Measurements from ENCODE around the gene DHCR7.

Gene DHCR7

DNA sequence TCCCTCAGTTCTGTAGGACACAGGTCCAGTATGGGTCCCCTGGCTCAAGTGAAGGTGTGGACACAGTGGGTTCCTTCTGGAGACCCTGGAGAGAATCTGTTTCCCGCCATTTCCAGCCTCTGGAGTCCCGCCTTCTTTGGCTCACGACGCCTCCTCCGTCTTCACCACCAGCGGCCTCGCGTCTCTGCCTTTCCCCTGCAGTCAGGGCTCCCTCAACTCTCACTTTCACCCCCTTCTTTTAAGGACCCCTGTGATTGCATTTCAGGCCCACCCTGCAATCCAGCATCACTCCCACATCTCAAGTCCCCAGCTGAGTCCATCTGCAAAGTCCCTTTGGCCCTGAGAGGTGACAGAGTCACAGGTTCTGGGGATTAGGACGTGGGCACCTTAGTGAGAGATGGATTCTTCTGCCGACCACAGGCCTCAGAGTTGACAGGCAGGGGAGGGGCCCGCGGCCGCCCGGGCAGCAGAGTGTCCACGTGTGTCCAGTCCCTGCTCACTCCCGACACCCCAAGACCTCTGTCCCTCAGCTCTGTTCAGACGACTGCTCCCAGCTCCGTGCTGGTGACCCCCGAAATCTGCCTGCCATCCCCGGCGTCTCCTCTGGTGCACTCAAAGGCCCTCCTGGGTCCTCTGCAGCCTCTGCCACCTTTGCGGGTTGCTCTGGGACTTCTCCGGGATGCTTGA is 42.0 kb upstream of the DHCR7 start:
- no peak for DNase-seq (ENCODE audit: extremely low read depth, low read depth)
- TF ChIP-seq, protein P1, sequence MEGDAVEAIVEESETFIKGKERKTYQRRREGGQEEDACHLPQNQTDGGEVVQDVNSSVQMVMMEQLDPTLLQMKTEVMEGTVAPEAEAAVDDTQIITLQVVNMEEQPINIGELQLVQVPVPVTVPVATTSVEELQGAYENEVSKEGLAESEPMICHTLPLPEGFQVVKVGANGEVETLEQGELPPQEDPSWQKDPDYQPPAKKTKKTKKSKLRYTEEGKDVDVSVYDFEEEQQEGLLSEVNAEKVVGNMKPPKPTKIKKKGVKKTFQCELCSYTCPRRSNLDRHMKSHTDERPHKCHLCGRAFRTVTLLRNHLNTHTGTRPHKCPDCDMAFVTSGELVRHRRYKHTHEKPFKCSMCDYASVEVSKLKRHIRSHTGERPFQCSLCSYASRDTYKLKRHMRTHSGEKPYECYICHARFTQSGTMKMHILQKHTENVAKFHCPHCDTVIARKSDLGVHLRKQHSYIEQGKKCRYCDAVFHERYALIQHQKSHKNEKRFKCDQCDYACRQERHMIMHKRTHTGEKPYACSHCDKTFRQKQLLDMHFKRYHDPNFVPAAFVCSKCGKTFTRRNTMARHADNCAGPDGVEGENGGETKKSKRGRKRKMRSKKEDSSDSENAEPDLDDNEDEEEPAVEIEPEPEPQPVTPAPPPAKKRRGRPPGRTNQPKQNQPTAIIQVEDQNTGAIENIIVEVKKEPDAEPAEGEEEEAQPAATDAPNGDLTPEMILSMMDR (IDR thresholded peaks at IDR 0.05; ENCODE audit: low read depth, low read length), result no peak

DNA sequence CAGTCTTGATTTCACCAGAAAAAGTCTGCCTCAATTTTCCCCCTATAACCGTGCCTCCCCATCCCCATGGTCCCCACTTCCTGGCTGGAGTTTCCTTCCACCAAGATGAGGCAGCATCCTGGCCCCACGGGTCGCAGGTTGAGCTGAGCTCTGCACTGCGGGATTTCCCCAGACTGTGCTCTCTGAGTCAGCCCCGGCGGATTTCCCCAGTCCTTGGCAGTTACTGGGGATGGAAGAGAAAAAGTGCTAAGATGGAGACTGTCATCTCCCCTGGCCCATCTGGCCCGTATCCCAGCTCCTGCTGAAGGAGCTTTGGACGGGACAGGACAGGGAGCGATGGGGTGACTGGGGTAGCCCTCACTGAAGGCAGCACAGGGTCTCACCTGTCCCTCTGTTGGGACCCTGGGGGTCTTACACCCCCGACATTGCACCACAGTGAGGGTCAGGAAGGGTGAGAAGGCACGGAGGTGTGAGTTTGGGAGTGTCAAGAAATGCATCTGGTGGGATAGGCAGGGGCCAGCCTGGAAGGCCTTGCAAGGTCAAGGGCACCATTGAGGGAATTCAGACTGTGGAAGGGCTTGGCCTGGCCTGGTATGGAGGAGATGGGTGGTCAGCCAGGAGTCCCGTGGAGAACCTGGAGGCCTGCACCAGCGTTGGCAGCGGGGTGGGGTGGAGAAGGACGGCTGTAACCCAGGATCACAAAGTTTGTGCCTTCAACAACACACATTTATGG is 41.3 kb upstream of the DHCR7 start:
- TF ChIP-seq, protein P1 (IDR thresholded peaks at IDR 0.05; ENCODE audit: low read depth, low read length), result no peak
- DNase-seq (ENCODE audit: extremely low read depth, low read depth), result no peak

DNA sequence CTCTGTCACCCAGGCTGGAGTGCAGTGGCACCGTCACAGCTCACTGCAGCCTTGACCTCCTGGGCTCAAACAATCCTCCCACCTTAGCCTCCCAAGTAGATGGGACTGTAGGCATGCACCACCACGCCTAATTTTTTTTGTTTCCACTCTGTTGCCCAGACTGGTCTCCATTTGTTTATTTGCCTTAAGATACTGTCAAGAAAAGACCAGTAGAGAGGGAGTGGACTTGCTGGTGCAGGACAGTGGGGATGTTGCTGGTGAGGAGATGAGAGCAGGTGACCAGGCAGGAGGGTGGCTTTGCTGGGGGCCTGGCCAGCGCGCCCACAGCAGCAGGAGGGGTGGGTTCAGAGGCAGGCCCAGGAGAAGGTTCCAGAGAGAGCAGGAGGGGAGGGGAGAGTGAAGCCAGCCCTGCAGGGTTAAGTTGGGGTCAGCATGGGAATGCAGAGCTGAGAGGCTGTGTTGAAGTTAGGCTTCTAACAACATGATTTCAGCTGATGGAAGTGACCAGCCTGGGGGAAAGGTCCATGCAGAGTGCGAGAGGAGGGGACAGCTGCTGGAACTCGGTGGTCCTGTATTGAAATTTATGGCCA is 40.6 kb upstream of the DHCR7 start:
- TF ChIP-seq, protein P1 (IDR thresholded peaks at IDR 0.05; ENCODE audit: low read depth, low read length), result no peak
- no peak for DNase-seq (ENCODE audit: extremely low read depth, low read depth)

DNA sequence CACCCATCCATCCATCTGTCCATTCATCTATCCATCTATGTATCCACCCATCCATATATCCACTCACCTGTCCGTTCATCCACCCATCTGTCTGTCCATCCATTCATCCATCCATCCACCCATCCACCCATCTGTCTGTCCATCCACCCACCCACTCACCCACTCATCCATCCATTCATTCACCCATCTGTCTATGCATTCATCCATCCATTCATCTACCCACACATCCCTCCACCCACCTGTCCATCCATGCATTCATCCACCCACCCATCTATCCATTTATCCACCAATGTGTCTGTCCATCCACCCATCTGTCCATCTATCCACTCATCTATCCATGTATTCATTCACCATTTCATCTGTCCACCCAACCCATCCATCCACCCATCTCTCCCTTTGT is 38.1 kb upstream of the DHCR7 start:
- no peak for DNase-seq (ENCODE audit: extremely low read depth, low read depth)
- TF ChIP-seq, protein P1 (IDR thresholded peaks at IDR 0.05; ENCODE audit: low read depth, low read length), result no peak

DNA sequence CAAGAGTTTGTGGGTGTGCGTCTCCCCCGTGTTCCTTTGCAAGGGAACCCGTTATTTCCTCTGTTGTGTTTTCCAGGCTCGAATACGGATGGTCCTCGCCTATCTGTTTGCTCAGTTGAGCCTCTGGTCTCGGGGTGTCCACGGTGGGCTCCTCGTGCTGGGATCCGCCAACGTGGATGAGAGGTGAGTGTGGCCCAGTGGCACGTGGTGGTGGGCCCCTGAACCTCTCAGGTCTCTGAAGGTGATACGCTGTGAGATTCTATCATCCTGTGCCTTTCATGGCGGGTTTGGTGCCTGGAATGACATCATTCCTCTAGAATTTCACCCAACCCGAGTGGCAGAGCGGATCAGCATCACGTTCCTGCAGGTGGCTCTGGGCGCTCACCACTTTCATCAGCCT is 37.3 kb upstream of the DHCR7 start:
- no peak for DNase-seq (ENCODE audit: extremely low read depth, low read depth)
- TF ChIP-seq, protein P1 (IDR thresholded peaks at IDR 0.05; ENCODE audit: low read depth, low read length), result no peak

DNA sequence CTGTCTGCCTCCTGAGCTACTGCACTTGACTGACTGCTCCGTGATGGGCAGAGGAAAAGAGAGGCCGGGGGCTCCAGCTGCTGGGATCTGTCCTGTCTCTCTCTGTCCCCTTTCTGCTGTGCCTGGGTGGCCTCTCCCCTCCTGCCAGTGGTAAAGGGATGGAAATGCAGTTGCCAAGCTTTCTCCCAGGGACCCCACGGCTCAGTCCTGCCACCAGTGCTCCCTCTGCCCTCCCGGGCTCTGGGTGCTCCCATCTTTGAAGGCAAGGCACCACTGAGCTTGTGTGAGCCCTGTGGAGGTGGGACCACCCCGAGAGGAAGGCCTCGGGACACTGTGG is 36.8 kb upstream of the DHCR7 start:
- TF ChIP-seq, protein P1 (IDR thresholded peaks at IDR 0.05; ENCODE audit: low read depth, low read length), result no peak
- DNase-seq (ENCODE audit: extremely low read depth, low read depth), result no peak

Data from AG09319 (cell line).